Liver (tissue), 9 donors: ENCODE data around the gene NCS1. TPM values are rescaled to one million over a fixed set of nuclear protein-coding genes. Genes with fewer than 3 reads are reported as not detected.

ENCODE experiments used
- DNase-seq: peaks from one replicate; pipeline ENCODE4 v3.0.0-alpha.2; 2017; ENCODE audit warnings: low spot score
- H3K27ac ChIP-seq, 2 donors: one replicate each; pipeline ENCODE4 v1.7.0; 2013; ENCODE audit warnings: inconsistent platforms in 2 of 2, low read length in 2 of 2, control low read depth in 1 of 2, low read depth in 1 of 2, mild to moderate bottlenecking in 1 of 2
- H3K27me3 ChIP-seq, 4 donors: one replicate each; pipeline versions ENCODE4 v1.6.1 to v1.7.0; 2013; ENCODE audit warnings: low read length in 3 of 4, inconsistent platforms in 1 of 4, mild to moderate bottlenecking in 1 of 4, moderate library complexity in 1 of 4; ENCODE audit not compliant: control insufficient read depth in 4 of 4, insufficient read depth in 4 of 4
- H3K36me3 ChIP-seq, 4 donors: one replicate each; pipeline versions ENCODE4 v1.6.1 to v1.7.0; 2013; ENCODE audit warnings: low read length in 3 of 4, mild to moderate bottlenecking in 3 of 4, low read depth in 1 of 4, moderate library complexity in 1 of 4; ENCODE audit not compliant: control insufficient read depth in 4 of 4, insufficient read depth in 3 of 4
- H3K4me1 ChIP-seq, 4 donors: one replicate each; pipeline versions ENCODE4 v1.6.1 to v1.7.0; 2013; ENCODE audit warnings: low read length in 3 of 4, mild to moderate bottlenecking in 3 of 4, moderate library complexity in 1 of 4; ENCODE audit not compliant: control insufficient read depth in 4 of 4, insufficient read depth in 4 of 4
- H3K4me3 ChIP-seq, 3 donors: one replicate each; pipeline versions ENCODE4 v1.6.1 to v1.7.0; 2013; ENCODE audit warnings: low read length in 3 of 3, control low read depth in 1 of 3, low read depth in 1 of 3, mild to moderate bottlenecking in 1 of 3
- H3K9ac ChIP-seq, 2 donors: one replicate each; pipeline ENCODE4 v1.7.0; 2013; ENCODE audit warnings: low read length in 2 of 2, mild to moderate bottlenecking in 2 of 2, moderate library complexity in 2 of 2, control low read depth in 1 of 2, low read depth in 1 of 2
- H3K9me3 ChIP-seq, 4 donors: one replicate each; pipeline versions ENCODE4 v1.6.1 to v1.7.0; 2013; ENCODE audit warnings: low read length in 3 of 4; ENCODE audit not compliant: control insufficient read depth in 4 of 4
- EGR1 ChIP-seq, 2 donors: IDR thresholded peaks; 2 replicates each; pipeline ENCODE4 v1.6.1; 2016 to 2018; ENCODE audit warnings: antibody characterized with exemption in 2 of 2, low read depth in 2 of 2
- FOXA1 ChIP-seq: IDR thresholded peaks from 2 replicates; pipeline ENCODE4 v1.6.1; 2016; ENCODE audit warnings: antibody characterized with exemption
- FOXA2 ChIP-seq: IDR thresholded peaks from 2 replicates; pipeline ENCODE4 v1.6.1; 2016; ENCODE audit warnings: antibody characterized with exemption
- GABPA ChIP-seq, 2 donors: IDR thresholded peaks in 1 of 2; conservative IDR thresholded peaks in 1 of 2; 2 replicates each; pipeline ENCODE4 v1.6.1; 2016; ENCODE audit warnings: antibody characterized with exemption in 2 of 2, mild to moderate bottlenecking in 1 of 2, moderate library complexity in 1 of 2
- HNF4A ChIP-seq, 2 donors: conservative IDR thresholded peaks; 2 replicates each; pipeline ENCODE4 v1.6.1; 2016; ENCODE audit warnings: antibody characterized with exemption in 2 of 2, mild to moderate bottlenecking in 2 of 2
- HNF4G ChIP-seq: IDR thresholded peaks from 2 replicates; pipeline ENCODE4 v1.6.1; 2016; ENCODE audit warnings: antibody characterized with exemption
- JUND ChIP-seq, 2 donors: IDR thresholded peaks; 2 replicates each; pipeline ENCODE4 v1.6.1; 2016; ENCODE audit warnings: antibody characterized with exemption in 2 of 2
- NR2F2 ChIP-seq: IDR thresholded peaks from 2 replicates; pipeline ENCODE4 v1.6.1; 2016; ENCODE audit warnings: antibody characterized with exemption
- RXRA ChIP-seq, 2 donors: IDR thresholded peaks; 2 replicates each; pipeline ENCODE4 v1.6.1; 2017 to 2018; ENCODE audit warnings: antibody characterized with exemption in 2 of 2, mild to moderate bottlenecking in 1 of 2
- SP1 ChIP-seq: IDR thresholded peaks from 2 replicates; pipeline ENCODE4 v1.6.1; 2018; ENCODE audit warnings: antibody characterized with exemption, mild to moderate bottlenecking
- TAF1 ChIP-seq: conservative IDR thresholded peaks from 2 replicates; pipeline ENCODE4 v1.6.1; 2016; ENCODE audit warnings: antibody characterized with exemption, mild to moderate bottlenecking
- YY1 ChIP-seq: IDR thresholded peaks from 2 replicates; pipeline ENCODE4 v1.6.1; 2016; ENCODE audit warnings: antibody characterized with exemption, mild to moderate bottlenecking
- WGBS: extraction: QIAGEN DNeasy Blood & Tissue Kit; methylation state at CpG from one replicate; pipeline ENCODE4 v1.1.7; 2013; 5-methylcytosine and 5-hydroxymethylcytosine counted together
- polyA plus RNA-seq, 2 donors: library from polyadenylated mRNA; stranded (reverse) in 1 of 2; unstranded in 1 of 2; fragments of 200-250 nt in 1 of 2; fragments of >200 nt in 1 of 2; fragmentation: Nextera tagmentation in 1 of 2; extraction: Ambion mirVana in 1 of 2; gene quantifications; one replicate each; pipeline versions ENCODE4 v1.2.1 to v1.2.3, GENCODE V29; 2013 to 2015
- total RNA-seq, 2 donors: library from RNA; depleted of rRNA; stranded (reverse); fragments of >200 nt; gene quantifications; one replicate each; pipeline ENCODE4 v1.2.3, GENCODE V29; 2014
- TF ChIP-seq, protein P1 (sequence below): IDR thresholded peaks from 2 replicates; pipeline ENCODE4 v1.6.1; 2016; ENCODE audit warnings: antibody characterized with exemption
- TF ChIP-seq, protein P2 (sequence below): fragments of 150-350 bp; IDR thresholded peaks from 2 replicates; pipeline ENCODE4 v1.5.1; 2017; ENCODE audit warnings: improper control_type of control experiment, low read depth, low read length; ENCODE audit not compliant: missing input control
- TF ChIP-seq, protein P3 (sequence below): IDR thresholded peaks from 2 replicates; pipeline ENCODE4 v1.6.1; 2016; ENCODE audit warnings: antibody characterized with exemption, mild to moderate bottlenecking
- TF ChIP-seq, protein P4 (sequence below): IDR thresholded peaks from 2 replicates; pipeline ENCODE4 v1.6.1; 2016; ENCODE audit warnings: antibody characterized with exemption
- TF ChIP-seq, protein P5 (sequence below): IDR thresholded peaks from 2 replicates; pipeline ENCODE4 v1.6.1; 2016; ENCODE audit warnings: antibody characterized with exemption
- donor health status: healthy.
- donor health status: healthy.
- donor health status: healthy.
- donor health status: healthy.
- donor health status: healthy.

NCS1 gene
- total and polyA plus RNA-seq, 4 donors: 0.35 to 2.5 (median 1.2) TPM

DNA sequence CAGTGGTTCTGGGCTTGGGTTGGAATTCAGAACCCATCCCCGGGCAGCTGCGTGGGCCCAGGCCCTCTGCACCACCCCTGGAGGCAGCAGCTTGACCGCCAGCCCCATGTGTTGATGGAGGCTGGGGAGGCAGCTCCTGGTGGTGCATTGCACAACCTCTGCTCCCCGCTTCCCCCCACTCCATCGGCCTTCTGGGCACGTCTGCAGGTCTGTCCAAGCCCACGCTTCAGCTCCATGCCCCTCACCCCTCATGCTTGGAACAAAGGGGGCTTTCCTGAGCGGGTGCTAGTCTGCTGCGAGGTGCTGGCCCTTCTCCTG lies 1.4 kb downstream of the NCS1 start:
- Histone ChIP-seq H3K9me3 (no peaks in the 10 kb centered on the region), H3K36me3 (no peaks in the 10 kb centered on the region), H3K27me3 (no peaks in the 10 kb centered on the region), H3K27ac (peak overlapping the region; percentile 39 to 51), H3K4me1 (peaks cover 0 to 4% (median 2%) of the 10 kb centered on the region in 4 donors), H3K9ac (no peak overlapping the region), H3K4me3 (no peak overlapping the region)
- no peak for DNase-seq
- TF ChIP-seq GABPA (IDR thresholded peaks at IDR 0.05 in 1 of 2, conservative IDR thresholded peaks at IDR 0.05 in 1 of 2) (no peak), HNF4G (no peak), HNF4A (conservative IDR thresholded peaks at IDR 0.05) (no peak), RXRA (IDR thresholded peaks at IDR 0.05) (no peak), SP1 (no peak), FOXA2 (no peak), TAF1 (no peak), YY1 (no peak), EGR1 (IDR thresholded peaks at IDR 0.05; ENCODE audit: low read depth in 2 of 2) (no peak), NR2F2 (no peak), FOXA1 (no peak)
- TF ChIP-seq, protein P1, sequence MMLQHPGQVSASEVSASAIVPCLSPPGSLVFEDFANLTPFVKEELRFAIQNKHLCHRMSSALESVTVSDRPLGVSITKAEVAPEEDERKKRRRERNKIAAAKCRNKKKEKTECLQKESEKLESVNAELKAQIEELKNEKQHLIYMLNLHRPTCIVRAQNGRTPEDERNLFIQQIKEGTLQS: no peak
- TF ChIP-seq, protein P2, sequence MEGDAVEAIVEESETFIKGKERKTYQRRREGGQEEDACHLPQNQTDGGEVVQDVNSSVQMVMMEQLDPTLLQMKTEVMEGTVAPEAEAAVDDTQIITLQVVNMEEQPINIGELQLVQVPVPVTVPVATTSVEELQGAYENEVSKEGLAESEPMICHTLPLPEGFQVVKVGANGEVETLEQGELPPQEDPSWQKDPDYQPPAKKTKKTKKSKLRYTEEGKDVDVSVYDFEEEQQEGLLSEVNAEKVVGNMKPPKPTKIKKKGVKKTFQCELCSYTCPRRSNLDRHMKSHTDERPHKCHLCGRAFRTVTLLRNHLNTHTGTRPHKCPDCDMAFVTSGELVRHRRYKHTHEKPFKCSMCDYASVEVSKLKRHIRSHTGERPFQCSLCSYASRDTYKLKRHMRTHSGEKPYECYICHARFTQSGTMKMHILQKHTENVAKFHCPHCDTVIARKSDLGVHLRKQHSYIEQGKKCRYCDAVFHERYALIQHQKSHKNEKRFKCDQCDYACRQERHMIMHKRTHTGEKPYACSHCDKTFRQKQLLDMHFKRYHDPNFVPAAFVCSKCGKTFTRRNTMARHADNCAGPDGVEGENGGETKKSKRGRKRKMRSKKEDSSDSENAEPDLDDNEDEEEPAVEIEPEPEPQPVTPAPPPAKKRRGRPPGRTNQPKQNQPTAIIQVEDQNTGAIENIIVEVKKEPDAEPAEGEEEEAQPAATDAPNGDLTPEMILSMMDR: no peak
- TF ChIP-seq, protein P3, sequence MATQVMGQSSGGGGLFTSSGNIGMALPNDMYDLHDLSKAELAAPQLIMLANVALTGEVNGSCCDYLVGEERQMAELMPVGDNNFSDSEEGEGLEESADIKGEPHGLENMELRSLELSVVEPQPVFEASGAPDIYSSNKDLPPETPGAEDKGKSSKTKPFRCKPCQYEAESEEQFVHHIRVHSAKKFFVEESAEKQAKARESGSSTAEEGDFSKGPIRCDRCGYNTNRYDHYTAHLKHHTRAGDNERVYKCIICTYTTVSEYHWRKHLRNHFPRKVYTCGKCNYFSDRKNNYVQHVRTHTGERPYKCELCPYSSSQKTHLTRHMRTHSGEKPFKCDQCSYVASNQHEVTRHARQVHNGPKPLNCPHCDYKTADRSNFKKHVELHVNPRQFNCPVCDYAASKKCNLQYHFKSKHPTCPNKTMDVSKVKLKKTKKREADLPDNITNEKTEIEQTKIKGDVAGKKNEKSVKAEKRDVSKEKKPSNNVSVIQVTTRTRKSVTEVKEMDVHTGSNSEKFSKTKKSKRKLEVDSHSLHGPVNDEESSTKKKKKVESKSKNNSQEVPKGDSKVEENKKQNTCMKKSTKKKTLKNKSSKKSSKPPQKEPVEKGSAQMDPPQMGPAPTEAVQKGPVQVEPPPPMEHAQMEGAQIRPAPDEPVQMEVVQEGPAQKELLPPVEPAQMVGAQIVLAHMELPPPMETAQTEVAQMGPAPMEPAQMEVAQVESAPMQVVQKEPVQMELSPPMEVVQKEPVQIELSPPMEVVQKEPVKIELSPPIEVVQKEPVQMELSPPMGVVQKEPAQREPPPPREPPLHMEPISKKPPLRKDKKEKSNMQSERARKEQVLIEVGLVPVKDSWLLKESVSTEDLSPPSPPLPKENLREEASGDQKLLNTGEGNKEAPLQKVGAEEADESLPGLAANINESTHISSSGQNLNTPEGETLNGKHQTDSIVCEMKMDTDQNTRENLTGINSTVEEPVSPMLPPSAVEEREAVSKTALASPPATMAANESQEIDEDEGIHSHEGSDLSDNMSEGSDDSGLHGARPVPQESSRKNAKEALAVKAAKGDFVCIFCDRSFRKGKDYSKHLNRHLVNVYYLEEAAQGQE: no peak
- TF ChIP-seq, protein P4, sequence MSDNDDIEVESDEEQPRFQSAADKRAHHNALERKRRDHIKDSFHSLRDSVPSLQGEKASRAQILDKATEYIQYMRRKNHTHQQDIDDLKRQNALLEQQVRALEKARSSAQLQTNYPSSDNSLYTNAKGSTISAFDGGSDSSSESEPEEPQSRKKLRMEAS: no peak
- TF ChIP-seq, protein P5, sequence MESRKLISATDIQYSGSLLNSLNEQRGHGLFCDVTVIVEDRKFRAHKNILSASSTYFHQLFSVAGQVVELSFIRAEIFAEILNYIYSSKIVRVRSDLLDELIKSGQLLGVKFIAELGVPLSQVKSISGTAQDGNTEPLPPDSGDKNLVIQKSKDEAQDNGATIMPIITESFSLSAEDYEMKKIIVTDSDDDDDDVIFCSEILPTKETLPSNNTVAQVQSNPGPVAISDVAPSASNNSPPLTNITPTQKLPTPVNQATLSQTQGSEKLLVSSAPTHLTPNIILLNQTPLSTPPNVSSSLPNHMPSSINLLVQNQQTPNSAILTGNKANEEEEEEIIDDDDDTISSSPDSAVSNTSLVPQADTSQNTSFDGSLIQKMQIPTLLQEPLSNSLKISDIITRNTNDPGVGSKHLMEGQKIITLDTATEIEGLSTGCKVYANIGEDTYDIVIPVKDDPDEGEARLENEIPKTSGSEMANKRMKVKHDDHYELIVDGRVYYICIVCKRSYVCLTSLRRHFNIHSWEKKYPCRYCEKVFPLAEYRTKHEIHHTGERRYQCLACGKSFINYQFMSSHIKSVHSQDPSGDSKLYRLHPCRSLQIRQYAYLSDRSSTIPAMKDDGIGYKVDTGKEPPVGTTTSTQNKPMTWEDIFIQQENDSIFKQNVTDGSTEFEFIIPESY: no peak
- WGBS: 89% methylated on average over 9 of the region's 9 CpGs

DNA sequence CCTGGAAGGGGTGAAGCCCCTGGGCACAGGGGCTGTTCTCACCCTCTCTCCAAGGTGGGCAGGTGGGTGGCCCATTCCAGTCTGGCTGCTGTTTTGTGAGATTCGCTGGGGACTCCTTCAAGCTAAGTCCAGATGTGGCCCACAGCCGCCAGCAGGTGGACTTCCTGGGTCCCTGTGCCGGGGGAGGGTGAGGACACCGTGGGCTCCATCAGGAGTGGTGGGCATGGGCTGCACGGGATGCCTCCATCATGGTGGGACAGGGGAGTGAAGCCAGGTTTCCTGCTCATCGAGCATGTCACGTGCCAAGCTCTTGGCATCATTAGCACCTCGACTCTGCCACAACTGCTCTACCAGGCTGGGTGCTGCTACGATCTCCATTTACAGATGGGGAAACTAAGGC lies 1.8 kb downstream of the NCS1 start:
- Histone ChIP-seq H3K4me1 (peaks cover 0 to 4% (median 2%) of the 10 kb centered on the region in 4 donors), H3K27me3 (no peaks in the 10 kb centered on the region), H3K27ac (peak overlapping the region; percentile 39 to 51), H3K4me3 (no peak overlapping the region), H3K36me3 (no peaks in the 10 kb centered on the region), H3K9ac (no peak overlapping the region), H3K9me3 (no peaks in the 10 kb centered on the region)
- 96% methylated on average over 9 of the region's 9 CpGs for WGBS
- TF ChIP-seq HNF4A (conservative IDR thresholded peaks at IDR 0.05) (no peak), EGR1 (IDR thresholded peaks at IDR 0.05; ENCODE audit: low read depth in 2 of 2) (no peak), FOXA2 (no peak), JUND (IDR thresholded peaks at IDR 0.05) (no peak), SP1 (no peak), TAF1 (no peak)
- TF ChIP-seq, protein P5: no peak
- TF ChIP-seq, protein P1: no peak
- DNase-seq: no peak
